Adrenal gland (tissue), 12 donors: ENCODE data around the gene SPDYE4. TPM values are rescaled to one million over a fixed set of nuclear protein-coding genes. Genes with fewer than 3 reads are reported as not detected.

Experiments used
- DNase-seq, 7 donors: peaks; one replicate each; pipeline ENCODE4 v3.0.0-alpha.2; 2019 to 2020
- H3K27ac ChIP-seq, 5 donors: fragments of 200-600 bp; sonication (generic) in 4 of 5; 1 replicate in 3 of 5; 2 replicates in 2 of 5; pipeline versions ENCODE4 v1.5.1 to v1.8.0; 2016 to 2020; ENCODE audit warnings: mild to moderate bottlenecking in 1 of 5
- H3K27me3 ChIP-seq: fragments of 200-600 bp; 2 replicates; pipeline ENCODE4 v1.8.0; 2021
- H3K36me3 ChIP-seq, 2 donors: fragments of 200-600 bp; replicated peaks in 1 of 2; 1 replicate in 1 of 2; 2 replicates in 1 of 2; pipeline versions ENCODE4 v1.5.1 to v1.8.0; 2018 to 2022
- H3K4me1 ChIP-seq, 2 donors: fragments of 200-600 bp; replicated peaks in 1 of 2; 1 replicate in 1 of 2; 2 replicates in 1 of 2; pipeline versions ENCODE4 v1.5.1 to v1.8.0; 2018 to 2021
- H3K4me3 ChIP-seq, 4 donors: fragments of 200-600 bp; sonication (generic) in 3 of 4; one replicate each; pipeline ENCODE4 v1.5.1; 2016 to 2018
- H3K9me3 ChIP-seq, 3 donors: fragments of 200-600 bp; sonication (generic) in 1 of 3; replicated peaks in 1 of 3; 1 replicate in 2 of 3; 2 replicates in 1 of 3; pipeline versions ENCODE4 v1.5.1 to v1.8.0; 2016 to 2021
- CTCF ChIP-seq, 6 experiments: fragments of 450-650 bp in 4 of 6; fragments of 200-600 bp in 2 of 6; sonication (generic) in 1 of 6; IDR thresholded peaks; 1 replicate in 5 of 6; 2 replicates in 1 of 6; pipeline versions ENCODE4 v1.5.1 to v1.8.0; 2016 to 2021; ENCODE audit warnings: antibody characterized with exemption in 6 of 6, mild to moderate bottlenecking in 2 of 6, moderate library complexity in 1 of 6
- POLR2A ChIP-seq, 2 donors: fragments of 450-650 bp; IDR thresholded peaks; one replicate each; pipeline ENCODE4 v1.6.1; 2017; ENCODE audit warnings: antibody characterized with exemption in 2 of 2, mild to moderate bottlenecking in 2 of 2, moderate library complexity in 1 of 2
- WGBS, 4 donors: extraction: QIAGEN DNeasy Blood & Tissue Kit in 2 of 4; methylation state at CpG; one replicate each; pipeline versions ENCODE4 v1.1.5 to v1.1.7; 2013 to 2017; 5-methylcytosine and 5-hydroxymethylcytosine counted together
- intact Hi-C, 2 donors: fragments of 100-400 bp; cut with DNase I; formaldehyde crosslinking; loops; one replicate each; pipeline versions ENCODE4 v1.14.1 to v1.15.0; 2022 to 2023
- polyA plus RNA-seq, 3 donors: library from polyadenylated mRNA; stranded (reverse); fragments of 200-250 nt in 2 of 3; fragments of 350-450 nt in 1 of 3; fragmentation: Illumina TruSeq in 1 of 3; extraction: RNeasy Lipid Tissue Mini Kit (QIAGEN cat#74804) in 1 of 3; gene quantifications; one replicate each; pipeline ENCODE4 v1.2.3, GENCODE V29; 2013 to 2014
- total RNA-seq, 9 donors: library from RNA; depleted of rRNA in 4 of 9; stranded (reverse); fragments of >200 nt in 4 of 9; fragments of 120-200 nt in 1 of 9; fragmentation: NEBNext Ultra II Directional in 1 of 9; extraction: Animal tissue kit (Norgen Biotek cat#: 25700) in 1 of 9; gene quantifications; one replicate each; pipeline versions ENCODE4 v1.1.0 to v1.2.4, GENCODE V29; 2013 to 2023
- donor health status: healthy with polysubstance abuse.
- donor health status: Bipolar disorder and iron deficiency.
- donor health status: DM: yes; HTN: yes; CAD: no.
- donor health status: DM: no; HTN: no; CAD: no.
- donor health status: DM: no; HTN: no; CAD: no.
- donor health status: DM: yes; HTN: yes; CAD: no.

Gene SPDYE4
- total and polyA plus RNA-seq, 12 donors: not detected

DNA sequence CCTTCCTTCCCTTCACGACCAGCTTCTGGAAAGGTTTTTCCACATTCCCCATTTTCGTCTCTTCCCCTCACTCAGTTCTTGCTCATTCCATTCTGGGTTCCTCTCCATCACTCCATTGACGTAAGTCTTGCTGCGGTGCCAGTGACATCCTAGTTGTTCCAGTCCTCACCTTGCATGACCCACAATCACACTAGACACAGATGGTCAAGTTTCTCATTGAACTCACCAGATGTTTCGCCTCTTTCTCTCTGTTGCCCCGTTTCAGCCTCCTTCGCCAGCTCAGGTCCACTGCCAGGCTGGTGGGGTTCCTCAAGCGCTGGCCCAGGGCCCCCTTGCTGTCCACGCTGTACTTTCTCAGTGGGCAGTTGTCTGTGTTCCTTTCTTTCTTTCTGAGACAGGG, 57.1 kb downstream of the SPDYE4 start:
- 74 to 90% (median 80%) methylated on average over 9 of the region's 9 CpGs for WGBS, 4 donors
- peaks cover 0 to 6% of the 10 kb centered on the region in 2 donors for H3K4me1 ChIP-seq
- no peak overlapping the region for H3K4me3 ChIP-seq
- intact Hi-C loops: no loop called here
- H3K36me3 ChIP-seq: no peaks in the 10 kb centered on the region
- no peak for DNase-seq
- no peaks in the 10 kb centered on the region for H3K9me3 ChIP-seq
- no peak overlapping the region for H3K27ac ChIP-seq
- H3K27me3 ChIP-seq: no peaks in the 10 kb centered on the region
- no peak for TF ChIP-seq CTCF (IDR thresholded peaks at IDR 0.05)
- no peak for TF ChIP-seq POLR2A (IDR thresholded peaks at IDR 0.05)

Other genes starting within 250 kb of the SPDYE4 start
- gene MYH10, start 127.8 kb downstream of the SPDYE4 start, total RNA-seq: 100 to 1,000 TPM in 1 of 9 donors, 10 to 100 TPM in 8; 31.9 to 101 (median 47.6) TPM
- 10 to 100 TPM in 2 of 3 donors, 1 to 10 TPM in 1; 9.8 to 31.4 (median 16.4) TPM for gene MYH10, start 127.8 kb downstream of the SPDYE4 start, polyA plus RNA-seq
- gene CCDC42, start 13.7 kb downstream of the SPDYE4 start, total RNA-seq: not detected
- gene CCDC42, start 13.7 kb downstream of the SPDYE4 start, polyA plus RNA-seq: not detected
- under 1 TPM in 3 of 9 donors, not detected in 6; 0.06 to 0.15 (median 0.11) TPM for gene MFSD6L, start 40.8 kb upstream of the SPDYE4 start, total RNA-seq
- gene MFSD6L, start 40.8 kb upstream of the SPDYE4 start, polyA plus RNA-seq: under 1 TPM in 2 of 3 donors, not detected in 1; 0.13 to 0.24 TPM
- 1 to 10 TPM in 3 of 9 donors, under 1 TPM in 6; 0.17 to 1.7 (median 0.72) TPM for gene PIK3R6, start 109.1 kb upstream of the SPDYE4 start, total RNA-seq
- 1 to 10 TPM in 1 of 3 donors, under 1 TPM in 2; 0.26 to 1.5 (median 0.94) TPM for gene PIK3R6, start 109.1 kb upstream of the SPDYE4 start, polyA plus RNA-seq
- gene PIK3R5, start 207.2 kb upstream of the SPDYE4 start, total RNA-seq: 10 to 100 TPM in 8 of 9 donors, 1 to 10 TPM in 1; 1.2 to 51.7 (median 20.1) TPM
- gene PIK3R5, start 207.2 kb upstream of the SPDYE4 start, polyA plus RNA-seq: 10 to 100 TPM in 1 of 3 donors, 1 to 10 TPM in 2; 3.3 to 18.8 (median 5.3) TPM